ENCODE data around the gene ASXL1. TPM values are rescaled to one million over a fixed set of nuclear protein-coding genes. Genes with fewer than 3 reads are reported as not detected.

The ASXL1 gene
- total RNA-seq, 1 experiment from 2014 or later = 52.2 TPM

- H3K4me1 ChIP-seq (ENCODE audit: control insufficient read depth in 1 of 2, insufficient read depth in 2 of 2, low read length in 2 of 2) = no peaks in the 10 kb centered on the region
- DNase-seq (ENCODE audit: low read depth, low spot score) (no peak), ATAC-seq (no peak)
- POLR2A ChIA-PET = no interaction called here
- H3K9me3 ChIP-seq (ENCODE audit: control insufficient read depth in 1 of 2, insufficient read depth in 1 of 2, low read depth in 1 of 2, low read length in 2 of 2) = no peaks in the 10 kb centered on the region
- CTCF ChIA-PET = no interaction called here
- RAD21 ChIA-PET (ENCODE audit: low non-redundant PET in 1 of 2, low total read pairs in 2 of 2, uncharacterized antibody in 2 of 2, unreplicated experiment in 2 of 2) = no interaction called here
- H3K9me2 ChIP-seq (ENCODE audit: insufficient read depth) = no peaks in the 10 kb centered on the region
- intact Hi-C loops (cut with micrococcal nuclease) = no loop called here
- BruUV-seq (replicated peaks) = no TSS peak
- no peak overlapping the region for H3K27ac ChIP-seq (ENCODE audit: low read depth, low read length)
- H3K9ac ChIP-seq (ENCODE audit: low read length) = no peak overlapping the region
- H3K79me2 ChIP-seq (ENCODE audit: insufficient read depth, low read length) = no peaks in the 10 kb centered on the region; the same call in 1 of the 2 replicates
- H3K4me3 ChIP-seq (replicated peaks in 1 of 2; ENCODE audit: low read depth in 1 of 2, low read length in 2 of 2) = no peak overlapping the region
- no peak overlapping the region for H2AFZ ChIP-seq (ENCODE audit: low read depth, low read length, poor library complexity, severe bottlenecking)
- no peak for TF ChIP-seq SRF (IDR thresholded peaks at IDR 0.05; ENCODE audit: low read depth)
- TF ChIP-seq ZBTB33 (IDR thresholded peaks at IDR 0.05; ENCODE audit: extremely low read depth, insufficient replicate concordance, low read length) = no peak
- no peak for TF ChIP-seq TCF7L2 (IDR thresholded peaks at IDR 0.05; ENCODE audit: borderline replicate concordance, extremely low read depth, insufficient read depth, insufficient read length)
- TF ChIP-seq YY1 (IDR thresholded peaks at IDR 0.05; ENCODE audit: extremely low read depth, insufficient replicate concordance, low read depth, low read length) = no peak
- TF ChIP-seq, protein P1, sequence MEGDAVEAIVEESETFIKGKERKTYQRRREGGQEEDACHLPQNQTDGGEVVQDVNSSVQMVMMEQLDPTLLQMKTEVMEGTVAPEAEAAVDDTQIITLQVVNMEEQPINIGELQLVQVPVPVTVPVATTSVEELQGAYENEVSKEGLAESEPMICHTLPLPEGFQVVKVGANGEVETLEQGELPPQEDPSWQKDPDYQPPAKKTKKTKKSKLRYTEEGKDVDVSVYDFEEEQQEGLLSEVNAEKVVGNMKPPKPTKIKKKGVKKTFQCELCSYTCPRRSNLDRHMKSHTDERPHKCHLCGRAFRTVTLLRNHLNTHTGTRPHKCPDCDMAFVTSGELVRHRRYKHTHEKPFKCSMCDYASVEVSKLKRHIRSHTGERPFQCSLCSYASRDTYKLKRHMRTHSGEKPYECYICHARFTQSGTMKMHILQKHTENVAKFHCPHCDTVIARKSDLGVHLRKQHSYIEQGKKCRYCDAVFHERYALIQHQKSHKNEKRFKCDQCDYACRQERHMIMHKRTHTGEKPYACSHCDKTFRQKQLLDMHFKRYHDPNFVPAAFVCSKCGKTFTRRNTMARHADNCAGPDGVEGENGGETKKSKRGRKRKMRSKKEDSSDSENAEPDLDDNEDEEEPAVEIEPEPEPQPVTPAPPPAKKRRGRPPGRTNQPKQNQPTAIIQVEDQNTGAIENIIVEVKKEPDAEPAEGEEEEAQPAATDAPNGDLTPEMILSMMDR (IDR thresholded peaks at IDR 0.05 in 2 of 3, conservative IDR thresholded peaks at IDR 0.05 in 1 of 3; ENCODE audit: borderline replicate concordance in 1 of 3, insufficient read depth in 1 of 3, low read depth in 2 of 3, low read length in 2 of 3) = no peak
- no peak for TF ChIP-seq JUND (IDR thresholded peaks at IDR 0.05)
- no peak for TF ChIP-seq SP1 (IDR thresholded peaks at IDR 0.05; ENCODE audit: low read depth)
- TF ChIP-seq, protein P2, sequence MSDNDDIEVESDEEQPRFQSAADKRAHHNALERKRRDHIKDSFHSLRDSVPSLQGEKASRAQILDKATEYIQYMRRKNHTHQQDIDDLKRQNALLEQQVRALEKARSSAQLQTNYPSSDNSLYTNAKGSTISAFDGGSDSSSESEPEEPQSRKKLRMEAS (IDR thresholded peaks at IDR 0.05) = no peak
- no peak for TF ChIP-seq EZH2phosphoT487 (IDR thresholded peaks at IDR 0.05; ENCODE audit: borderline replicate concordance)
- TF ChIP-seq CBX3 (IDR thresholded peaks at IDR 0.05; ENCODE audit: low read depth) = no peak
- no peak for TF ChIP-seq RAD21 (IDR thresholded peaks at IDR 0.05; ENCODE audit: low read depth)
- TF ChIP-seq ATF3 (IDR thresholded peaks at IDR 0.05) = no peak
- no peak for TF ChIP-seq EZH2 (IDR thresholded peaks at IDR 0.05)
- TF ChIP-seq, protein P3, sequence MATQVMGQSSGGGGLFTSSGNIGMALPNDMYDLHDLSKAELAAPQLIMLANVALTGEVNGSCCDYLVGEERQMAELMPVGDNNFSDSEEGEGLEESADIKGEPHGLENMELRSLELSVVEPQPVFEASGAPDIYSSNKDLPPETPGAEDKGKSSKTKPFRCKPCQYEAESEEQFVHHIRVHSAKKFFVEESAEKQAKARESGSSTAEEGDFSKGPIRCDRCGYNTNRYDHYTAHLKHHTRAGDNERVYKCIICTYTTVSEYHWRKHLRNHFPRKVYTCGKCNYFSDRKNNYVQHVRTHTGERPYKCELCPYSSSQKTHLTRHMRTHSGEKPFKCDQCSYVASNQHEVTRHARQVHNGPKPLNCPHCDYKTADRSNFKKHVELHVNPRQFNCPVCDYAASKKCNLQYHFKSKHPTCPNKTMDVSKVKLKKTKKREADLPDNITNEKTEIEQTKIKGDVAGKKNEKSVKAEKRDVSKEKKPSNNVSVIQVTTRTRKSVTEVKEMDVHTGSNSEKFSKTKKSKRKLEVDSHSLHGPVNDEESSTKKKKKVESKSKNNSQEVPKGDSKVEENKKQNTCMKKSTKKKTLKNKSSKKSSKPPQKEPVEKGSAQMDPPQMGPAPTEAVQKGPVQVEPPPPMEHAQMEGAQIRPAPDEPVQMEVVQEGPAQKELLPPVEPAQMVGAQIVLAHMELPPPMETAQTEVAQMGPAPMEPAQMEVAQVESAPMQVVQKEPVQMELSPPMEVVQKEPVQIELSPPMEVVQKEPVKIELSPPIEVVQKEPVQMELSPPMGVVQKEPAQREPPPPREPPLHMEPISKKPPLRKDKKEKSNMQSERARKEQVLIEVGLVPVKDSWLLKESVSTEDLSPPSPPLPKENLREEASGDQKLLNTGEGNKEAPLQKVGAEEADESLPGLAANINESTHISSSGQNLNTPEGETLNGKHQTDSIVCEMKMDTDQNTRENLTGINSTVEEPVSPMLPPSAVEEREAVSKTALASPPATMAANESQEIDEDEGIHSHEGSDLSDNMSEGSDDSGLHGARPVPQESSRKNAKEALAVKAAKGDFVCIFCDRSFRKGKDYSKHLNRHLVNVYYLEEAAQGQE (IDR thresholded peaks at IDR 0.05; ENCODE audit: low read depth) = no peak
- no peak for TF ChIP-seq POLR2A (IDR thresholded peaks at IDR 0.05; ENCODE audit: borderline replicate concordance, extremely low read depth, insufficient read depth, insufficient read length)
- no peaks in the 10 kb centered on the region for H3K27me3 ChIP-seq (ENCODE audit: insufficient read depth, low read length)
- no peaks in the 10 kb centered on the region for H4K20me1 ChIP-seq (ENCODE audit: insufficient read depth)
- H3K4me2 ChIP-seq (ENCODE audit: low read length) = no peak overlapping the region
- H3K36me3 ChIP-seq (ENCODE audit: control insufficient read depth in 1 of 2, insufficient read depth in 2 of 2, low read length in 2 of 2) = peaks cover 40 to 64% of the 10 kb centered on the region in 2 experiments
Measured at GRCh38 chr20:32432277-32432676, 74.1 kb downstream of the ASXL1 start.
